SIG-M5 (cell line): ENCODE data around the gene CHRDL1.

ENCODE experiments used
- DNase-seq: peaks from one replicate; lab custom pipeline; 2025; lab: John Stamatoyannopoulos, UW

The CHRDL1 gene

DNA sequence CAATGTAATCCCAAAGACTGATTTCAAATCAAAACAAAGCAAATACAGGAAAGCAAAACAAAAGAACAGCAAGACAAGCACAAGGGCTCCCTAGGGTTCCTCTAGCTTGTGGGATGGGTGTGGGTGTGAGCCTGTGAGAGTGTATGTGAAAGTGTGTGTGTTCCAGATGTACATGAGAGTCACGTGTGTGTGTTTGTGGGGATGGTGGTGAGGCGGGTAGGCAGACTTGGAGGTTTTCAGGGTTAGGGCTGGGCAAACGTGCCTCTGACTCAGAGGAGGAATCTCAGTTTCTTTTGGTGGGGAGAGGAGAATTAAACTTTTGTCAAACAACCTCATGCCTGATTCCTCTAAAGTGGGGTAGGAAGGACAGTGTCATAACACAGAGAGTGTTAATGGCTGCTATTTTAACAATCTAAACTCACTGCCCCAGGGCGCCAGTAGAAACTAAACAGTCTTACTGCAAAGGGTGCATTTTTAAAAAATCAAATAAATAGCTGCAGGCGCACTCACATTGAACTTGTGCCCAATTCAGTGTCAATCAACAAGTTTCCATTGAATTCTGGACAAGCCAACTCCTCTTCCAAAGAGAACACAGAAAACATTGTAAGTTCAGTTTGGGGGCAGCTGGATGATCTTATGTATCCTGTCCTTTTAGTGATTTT is 51.8 kb downstream of the CHRDL1 start:
- no peak for DNase-seq

DNA sequence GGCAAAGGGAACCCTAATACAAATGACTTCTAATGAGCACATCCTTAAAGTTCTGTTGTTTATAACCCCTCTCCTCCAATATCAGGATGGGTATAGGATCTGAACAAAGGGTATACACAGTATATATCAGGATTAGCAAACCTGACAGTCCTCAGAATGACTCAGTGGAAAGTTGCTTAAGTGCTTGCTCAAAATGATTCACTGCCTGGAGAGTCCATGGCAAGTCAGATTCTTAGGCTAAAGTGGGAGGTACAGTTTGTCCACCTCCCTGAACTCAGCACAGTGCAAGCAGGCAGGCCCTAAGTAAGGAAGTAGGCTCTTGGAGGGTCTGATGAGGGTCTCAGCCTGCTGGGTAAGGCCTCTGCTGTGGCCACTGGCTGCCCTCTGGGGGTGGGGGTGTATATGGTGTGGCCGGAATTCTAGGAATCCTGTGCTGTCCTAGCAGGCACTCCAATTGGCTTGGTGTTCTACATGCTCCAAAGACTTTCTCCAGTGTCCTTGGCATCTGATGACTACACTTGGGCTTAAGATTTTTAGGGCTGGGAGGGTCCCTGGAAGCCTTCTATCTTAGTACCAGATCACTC is 54.3 kb downstream of the CHRDL1 start:
- DNase-seq = no peak

DNA sequence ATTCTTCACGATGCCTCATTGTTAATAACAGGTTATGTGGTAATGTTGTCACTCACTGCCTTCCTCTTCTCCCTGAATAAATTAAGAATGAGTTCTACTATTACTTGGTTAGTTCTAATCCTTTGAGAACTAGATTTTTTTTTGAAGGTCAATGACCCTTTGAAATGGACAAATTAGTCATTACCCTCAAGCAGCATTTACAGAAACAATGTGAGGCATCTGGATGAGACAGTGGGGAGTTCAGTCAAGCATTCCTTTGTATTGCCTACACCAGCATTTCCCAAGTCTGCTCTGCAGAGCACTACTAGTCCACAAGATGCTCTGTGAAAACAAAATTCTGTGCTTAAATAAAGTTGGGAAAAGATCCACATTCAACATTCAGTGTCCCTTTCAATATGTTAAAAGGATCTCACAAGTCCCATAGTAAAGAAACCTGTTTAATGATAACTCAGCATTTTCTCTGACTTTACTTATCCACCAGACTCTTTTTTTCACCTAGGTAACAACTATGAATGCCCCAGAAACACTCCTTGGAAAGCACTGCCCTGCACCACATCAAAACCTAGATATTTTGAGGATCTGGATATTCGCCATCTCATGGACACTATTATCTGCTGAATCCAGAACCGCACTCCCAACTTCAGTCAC is 60.6 kb downstream of the CHRDL1 start:
- no peak for DNase-seq

DNA sequence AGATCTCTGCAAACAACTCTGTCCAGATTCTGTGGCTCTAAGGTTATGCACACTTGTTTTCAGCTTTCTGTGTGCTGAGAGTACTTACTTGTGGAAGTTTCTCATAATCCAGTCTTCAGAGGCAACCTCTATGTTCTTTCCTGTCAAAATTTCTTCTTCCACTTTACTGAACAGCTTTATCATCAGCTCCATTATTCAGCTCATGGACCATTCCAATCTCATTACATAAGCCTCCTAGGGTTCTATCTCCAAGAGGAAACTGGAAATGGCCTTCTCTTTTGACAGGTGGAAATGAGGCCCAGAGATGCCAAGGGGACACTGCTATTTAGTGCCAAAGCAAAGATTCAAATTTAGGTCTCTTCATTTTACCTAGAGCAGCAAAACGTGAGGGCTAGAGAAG is 61.3 kb downstream of the CHRDL1 start:
- DNase-seq = no peak

DNA sequence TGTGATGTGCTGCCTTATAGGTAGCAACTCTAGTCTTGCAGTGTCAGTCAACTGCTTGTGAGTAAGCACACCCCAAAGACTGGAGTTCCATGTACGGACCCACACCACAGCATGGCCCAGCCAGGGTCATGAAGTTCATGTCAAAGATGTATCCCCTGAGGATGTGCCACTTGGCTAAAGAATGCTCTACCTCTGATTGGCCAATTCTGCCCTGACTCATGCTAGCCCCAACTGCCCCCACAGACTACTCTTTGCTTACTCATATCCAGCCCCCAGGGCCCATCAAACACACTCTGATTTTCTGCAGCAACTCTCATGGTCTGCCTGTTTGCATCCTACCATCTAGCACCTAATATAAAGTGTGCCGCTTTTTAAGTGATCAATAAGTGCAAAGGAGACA is 62.5 kb downstream of the CHRDL1 start:
- DNase-seq = no peak

DNA sequence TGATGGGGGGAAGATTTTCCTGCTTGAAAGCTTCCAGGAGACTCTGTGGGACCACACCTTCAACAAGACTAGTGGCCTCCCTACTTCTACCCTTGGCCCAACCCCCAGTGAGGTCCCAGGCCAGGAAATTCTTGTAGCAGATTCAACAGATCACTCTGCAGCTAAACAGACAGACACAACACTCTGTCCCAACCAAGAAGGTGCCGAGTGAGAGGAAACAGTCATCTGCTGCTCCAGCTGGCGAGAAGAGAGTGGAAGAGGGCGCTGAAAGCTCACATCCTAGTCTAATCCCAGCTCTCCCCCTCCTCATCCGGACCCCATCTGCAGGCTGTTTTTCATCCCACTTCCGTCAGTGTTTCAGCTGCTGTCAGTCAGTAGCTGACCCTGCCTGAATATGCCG is 63.4 kb downstream of the CHRDL1 start:
- DNase-seq = no peak

DNA sequence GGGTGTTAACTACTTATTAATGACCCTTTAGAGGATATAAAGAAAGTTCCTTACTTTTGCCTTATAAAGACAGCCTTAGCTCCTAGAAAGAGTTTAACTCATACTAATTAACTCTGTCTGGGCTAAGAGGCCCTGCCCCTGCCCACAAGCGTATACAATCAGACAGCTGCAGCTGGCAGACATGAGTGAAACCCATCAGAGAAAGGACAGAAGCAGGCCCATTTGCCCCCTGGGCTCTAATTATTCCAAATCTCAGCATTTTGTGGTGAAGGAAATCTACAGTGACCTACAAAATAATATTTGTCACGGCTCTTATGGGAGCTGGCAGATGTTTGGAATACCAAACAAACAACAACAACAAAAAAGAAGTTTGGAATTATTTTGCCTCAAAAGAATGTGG is 71.8 kb downstream of the CHRDL1 start:
- no peak for DNase-seq

DNA sequence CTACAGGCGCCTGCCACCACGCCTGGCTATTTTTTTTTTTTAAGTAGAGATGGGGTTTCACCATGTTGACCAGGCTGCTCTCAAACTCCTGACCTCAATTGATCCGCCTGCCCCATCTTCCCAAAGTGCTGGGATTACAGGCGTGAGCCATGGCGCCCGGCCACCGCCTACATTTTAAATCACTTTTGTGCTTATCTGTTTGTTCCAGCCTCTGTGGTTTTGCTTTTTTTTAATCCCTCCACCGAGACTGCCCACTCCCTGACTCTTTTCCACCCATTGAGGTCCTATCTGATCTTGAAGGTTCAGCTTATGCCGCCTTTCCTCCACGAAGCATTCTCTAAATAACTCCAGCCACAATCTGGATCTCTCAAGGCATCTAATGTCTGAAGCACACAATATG is 73.5 kb downstream of the CHRDL1 start:
- no peak for DNase-seq

DNA sequence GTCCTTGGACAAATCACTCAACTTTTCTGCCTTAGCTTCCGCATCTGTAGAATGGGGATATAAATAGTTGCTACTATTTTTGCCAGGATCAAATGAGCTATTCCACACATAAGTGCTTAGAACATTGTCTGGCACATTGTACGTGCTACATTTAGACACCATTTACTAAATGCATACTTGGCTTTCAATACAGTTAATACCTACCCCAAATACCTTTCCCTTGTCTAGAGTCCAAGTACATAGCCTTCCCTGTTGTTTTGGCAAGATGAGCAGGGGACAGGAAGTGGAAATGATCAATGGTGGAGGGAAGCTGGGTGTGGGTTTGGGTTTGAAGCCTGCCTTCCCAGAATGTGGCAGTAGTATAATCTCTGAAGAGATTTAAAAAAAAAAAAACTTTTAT is 82.0 kb downstream of the CHRDL1 start:
- no peak for DNase-seq

DNA sequence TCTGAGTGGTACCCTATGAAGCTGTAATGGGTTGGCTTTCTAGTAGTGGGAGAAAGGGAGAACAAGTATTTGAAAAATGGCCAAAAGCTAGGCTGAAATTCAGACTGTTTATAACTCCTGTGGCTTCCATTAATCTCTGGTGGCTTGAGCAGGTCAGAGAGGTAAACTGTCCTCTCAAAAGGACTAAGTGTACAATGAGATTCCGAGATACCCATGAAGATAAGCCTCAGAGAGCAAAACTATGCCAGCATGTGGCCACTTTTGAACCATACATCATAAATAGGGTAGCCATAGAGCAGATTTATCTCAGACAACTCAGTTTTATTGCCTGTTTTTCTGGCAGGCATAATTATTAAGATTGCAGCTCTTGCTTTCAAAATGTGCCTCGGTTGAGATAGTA is 89.2 kb downstream of the CHRDL1 start:
- DNase-seq = no peak

DNA sequence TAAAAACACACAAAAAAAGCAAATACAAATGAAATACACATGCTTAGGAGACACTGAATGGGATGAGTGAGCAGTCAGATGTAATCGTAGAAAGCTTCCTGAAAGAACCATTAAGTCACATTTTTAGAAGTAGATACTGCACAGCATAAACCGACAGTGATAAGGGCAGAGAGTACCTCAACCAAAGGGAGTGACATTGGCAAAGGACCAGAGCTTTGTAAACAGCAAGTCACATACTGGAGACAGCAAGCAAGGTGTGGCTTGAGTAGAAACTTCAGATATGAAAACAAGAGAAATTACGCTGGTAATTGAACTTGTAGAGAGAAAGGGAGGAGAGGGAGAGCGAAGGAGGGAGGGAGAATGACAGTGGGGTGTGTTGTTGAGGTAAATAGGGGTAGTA is 92.0 kb downstream of the CHRDL1 start:
- DNase-seq = no peak

DNA sequence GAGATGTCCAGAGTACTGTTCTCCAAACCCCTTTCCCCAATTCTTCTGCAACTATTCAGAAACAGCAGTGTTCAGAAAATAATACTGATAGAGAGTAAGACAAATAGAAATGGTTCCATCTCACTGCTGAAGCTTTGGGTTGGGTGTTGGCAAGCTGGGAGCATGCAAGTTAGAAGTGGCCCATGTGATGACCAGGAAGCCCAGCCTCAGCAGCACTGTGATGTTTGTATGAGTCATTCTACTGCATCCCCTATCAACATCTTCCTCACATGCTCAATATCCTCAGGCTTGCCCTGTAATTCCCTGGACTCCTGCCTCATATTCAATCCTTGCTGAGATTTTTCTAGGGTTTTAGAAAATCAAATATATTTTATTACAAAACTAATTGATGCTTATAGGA is 96.5 kb downstream of the CHRDL1 start:
- DNase-seq = no peak

DNA sequence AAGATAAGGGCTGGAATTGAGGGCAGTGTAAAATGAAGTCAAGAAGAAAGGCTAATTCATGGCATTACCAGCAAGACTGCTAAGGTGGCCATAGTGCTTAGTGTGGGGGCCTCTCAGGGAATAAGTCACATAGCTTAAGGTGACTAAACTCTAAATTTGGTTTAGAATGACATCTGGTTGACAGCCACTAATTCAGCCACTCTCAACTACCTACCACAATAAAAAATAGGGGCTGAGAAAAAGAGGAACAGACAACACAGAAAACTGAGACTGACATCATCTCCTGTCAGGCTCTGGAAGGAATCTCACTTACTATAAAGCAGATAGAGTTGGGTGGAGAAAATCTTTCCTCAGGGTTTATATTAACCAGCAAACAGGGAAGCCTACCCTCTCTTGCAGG is 96.9 kb downstream of the CHRDL1 start:
- DNase-seq = no peak

DNA sequence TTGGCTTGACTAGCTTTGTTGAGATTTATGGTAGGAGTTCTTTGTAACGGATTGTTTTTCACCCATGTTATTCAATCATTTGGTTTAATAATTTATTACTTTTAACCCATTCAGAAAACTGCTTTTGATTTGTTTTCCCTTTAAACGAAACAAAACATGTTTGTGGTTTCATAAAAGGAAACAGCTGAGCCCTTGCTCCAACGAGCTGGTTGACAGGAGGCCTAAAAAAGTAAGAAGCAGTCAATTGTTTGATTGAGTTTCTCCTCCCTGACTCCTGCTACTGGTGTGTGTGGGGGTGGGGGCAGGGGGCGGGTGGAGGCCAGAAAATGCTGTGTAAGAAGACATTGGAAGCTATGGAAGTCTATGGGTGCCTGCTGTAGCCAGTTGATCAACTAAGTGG is 102.8 kb downstream of the CHRDL1 start:
- no peak for DNase-seq

DNA sequence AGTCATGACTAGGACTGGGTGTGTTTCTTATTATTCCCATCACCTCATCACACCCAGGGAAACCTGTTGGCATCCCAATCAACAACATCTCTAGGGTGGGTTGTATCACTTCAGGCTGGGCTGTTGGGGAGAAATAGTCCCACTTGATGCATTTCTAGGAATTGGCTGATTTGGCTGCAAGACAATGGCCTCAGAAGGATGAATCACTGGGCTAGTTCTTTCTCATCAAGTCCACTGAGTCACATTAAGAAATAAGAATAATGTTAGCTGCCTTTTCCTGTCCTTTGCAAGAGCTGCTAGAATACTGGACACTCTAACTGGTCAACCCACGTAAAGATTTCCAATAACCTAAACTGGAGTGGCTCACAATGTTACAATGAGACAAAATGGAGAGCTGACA is 104.2 kb downstream of the CHRDL1 start:
- no peak for DNase-seq

DNA sequence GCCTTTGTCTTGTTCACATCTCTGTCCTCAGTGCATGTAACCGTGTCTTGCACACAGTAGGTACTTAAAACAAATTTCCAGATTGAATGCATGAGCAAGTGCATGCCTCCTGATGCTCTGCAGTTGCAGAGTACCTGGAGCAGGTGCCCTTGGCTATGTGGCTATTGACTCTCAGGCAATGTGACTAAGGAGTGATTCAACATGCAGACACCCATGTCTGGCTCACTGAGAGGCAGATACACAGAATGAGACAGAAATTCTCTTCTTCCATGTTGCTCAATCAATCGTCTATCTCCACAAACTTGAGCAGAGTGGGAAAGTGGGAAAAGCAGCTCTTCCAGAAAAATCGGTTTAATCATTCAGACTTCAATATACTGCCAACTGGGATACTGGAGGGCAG is 111.0 kb downstream of the CHRDL1 start:
- no peak for DNase-seq

DNA sequence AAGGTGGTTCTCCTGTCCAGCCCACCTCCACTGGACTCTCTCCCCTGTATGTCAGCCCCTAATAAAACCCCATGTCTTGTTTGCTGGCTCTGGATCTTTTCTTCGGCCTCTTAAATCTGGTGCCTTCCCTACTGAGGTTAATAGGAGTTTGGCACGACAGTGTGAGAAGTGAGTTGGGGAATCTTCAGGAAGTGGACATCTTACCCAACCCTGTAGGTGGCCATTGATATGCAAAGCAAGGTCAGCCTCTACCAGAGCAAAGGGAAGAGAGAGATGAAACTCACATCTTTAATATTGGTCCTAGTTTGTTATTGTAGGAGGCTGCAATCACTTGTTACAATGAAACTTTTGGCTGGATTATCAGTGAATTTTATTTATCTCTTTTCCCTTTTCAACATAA is 111.7 kb downstream of the CHRDL1 start:
- DNase-seq = no peak

DNA sequence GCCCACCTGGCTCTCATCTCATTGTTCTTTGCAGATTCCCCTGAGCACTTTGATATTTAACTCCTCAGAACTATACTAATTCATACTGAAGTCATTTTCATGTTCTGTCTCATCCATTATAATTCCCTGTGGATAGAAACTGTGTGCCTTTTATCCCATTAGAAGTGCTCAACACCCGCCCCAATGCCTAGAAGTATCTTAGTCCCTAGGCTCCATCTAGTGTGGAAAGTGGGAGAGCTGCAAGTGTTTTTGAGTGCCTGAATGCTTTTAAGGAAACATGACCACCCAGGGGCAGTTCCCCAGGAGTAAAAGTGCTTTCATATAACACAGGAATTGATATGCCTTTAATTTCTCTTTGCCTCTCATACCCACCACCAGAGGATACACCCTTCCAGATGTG is 117.0 kb downstream of the CHRDL1 start:
- no peak for DNase-seq

DNA sequence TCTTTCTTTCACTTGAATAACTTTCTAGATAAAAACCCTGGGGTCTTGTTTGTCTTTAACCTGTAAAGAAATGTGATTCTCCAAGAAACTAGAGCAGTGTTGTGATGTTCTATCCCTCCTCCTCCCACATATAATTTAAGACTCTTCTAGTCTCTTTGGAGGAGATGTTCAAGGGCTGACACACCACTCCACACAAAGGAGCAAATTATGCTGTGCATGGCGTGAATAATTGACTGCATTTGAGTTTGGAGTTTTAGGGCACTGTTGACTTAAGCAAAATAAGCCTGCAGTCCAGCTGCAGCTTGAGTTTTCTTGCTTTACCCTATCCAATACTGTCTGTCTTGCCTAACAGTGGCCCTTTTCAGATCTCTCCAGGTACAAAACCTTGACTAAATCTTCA is 119.7 kb downstream of the CHRDL1 start:
- no peak for DNase-seq

DNA sequence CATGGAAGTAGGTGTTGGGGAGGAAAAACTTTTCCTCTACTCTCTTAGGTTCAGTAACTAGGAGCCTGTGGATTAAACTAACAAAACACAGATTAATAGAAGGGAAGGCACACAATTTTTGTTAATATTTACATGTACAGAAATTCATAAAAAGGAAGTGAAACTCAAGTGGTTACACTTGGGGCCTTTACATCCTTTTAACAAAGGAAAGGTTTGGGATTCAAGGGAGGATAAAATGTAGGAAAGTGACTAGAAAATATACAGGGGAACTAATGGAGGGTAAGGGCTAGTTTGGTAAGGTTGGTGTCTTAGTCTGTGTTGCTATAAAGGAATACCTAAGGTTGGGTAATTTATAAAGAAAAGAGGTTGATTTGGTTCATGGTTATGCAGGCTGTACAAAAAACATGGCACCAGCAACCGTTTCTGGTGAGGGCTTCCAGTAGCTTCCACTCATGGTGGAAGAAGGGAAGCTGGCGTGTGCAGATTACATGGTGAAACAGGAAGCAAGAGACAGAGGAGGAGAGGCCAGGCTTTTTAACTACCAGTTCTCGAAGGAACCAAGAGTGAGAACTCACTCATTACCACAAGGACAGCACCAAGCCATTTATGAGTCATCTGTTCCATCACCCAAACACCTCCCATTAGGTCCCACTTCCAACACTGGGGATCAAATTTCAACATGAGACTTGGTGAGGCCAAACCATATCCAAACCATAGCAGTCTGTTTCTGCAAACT is 124.4 kb downstream of the CHRDL1 start:
- no peak for DNase-seq

DNA sequence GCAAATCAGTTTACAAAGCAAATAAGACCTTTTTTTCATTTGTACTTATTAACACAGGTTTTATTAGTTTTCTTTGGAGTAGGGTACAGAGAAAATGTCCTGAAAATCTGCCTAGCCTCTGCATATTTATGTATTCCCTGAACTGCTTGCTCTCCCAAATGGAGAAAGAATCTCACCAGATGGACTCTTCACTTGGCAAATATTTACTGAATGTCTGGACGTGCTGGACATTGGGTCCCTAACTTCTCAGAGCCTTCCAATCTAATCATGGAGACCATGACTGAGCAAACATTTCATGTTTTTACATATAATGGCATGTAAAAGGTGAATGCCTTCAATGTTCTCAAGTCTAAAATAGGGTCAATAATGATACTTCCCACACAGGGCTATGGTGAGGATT is 126.0 kb downstream of the CHRDL1 start:
- no peak for DNase-seq

DNA sequence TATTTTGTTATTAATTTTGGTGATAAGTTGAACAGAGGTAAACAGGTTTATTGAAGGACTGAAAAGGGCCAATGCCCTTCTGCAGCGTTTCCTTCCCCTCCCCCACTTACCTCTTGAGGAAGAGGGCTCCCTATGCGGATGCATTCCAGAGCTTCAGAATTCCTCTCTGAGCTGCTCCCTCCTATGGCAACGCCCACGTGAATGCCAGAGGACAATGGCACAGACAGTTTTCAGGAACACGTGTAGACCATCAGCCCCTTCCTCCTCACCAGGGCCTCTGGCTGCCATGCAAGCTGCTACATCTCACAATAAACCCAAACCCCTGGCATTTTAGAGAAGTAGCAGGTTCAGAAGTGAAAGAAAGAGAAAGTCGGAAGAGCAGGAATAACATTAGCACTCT is 127.9 kb downstream of the CHRDL1 start:
- DNase-seq = no peak
